Measurements from ENCODE around the gene PTPRC.

Gene PTPRC

GRCh38 chr1:198798923-198799386 lies 160.1 kb downstream of the PTPRC start:
- in situ Hi-C loops (cut with MboI; ENCODE audit: low sequenced_read_pairs): no loop called here

GRCh38 chr1:198805498-198806151 lies 166.8 kb downstream of the PTPRC start:
- in situ Hi-C loops (cut with MboI; ENCODE audit: low sequenced_read_pairs): no loop called here

GRCh38 chr1:198806861-198807260 lies 168.0 kb downstream of the PTPRC start:
- in situ Hi-C loops (cut with MboI; ENCODE audit: low sequenced_read_pairs): no loop called here
